ENCODE measurements around the gene ZMYND10.

GRCh38 chr3:50388720-50389413 lies 43.3 kb upstream of the ZMYND10 start:
- no peak for TF ChIP-seq POLR2A (IDR thresholded peaks at IDR 0.05)
- no peak for TF ChIP-seq CTCF (IDR thresholded peaks at IDR 0.05)
- no peak for TF ChIP-seq EP300 (IDR thresholded peaks at IDR 0.05)
